DND-41 (cell line): ENCODE measurements around the gene NUPR2.
"Not testable (repeated sequence)": the region's sequence is repeated elsewhere in the genome, so short reads cannot be mapped to it uniquely, and the experiment has no call there.

Experiments used
- EZH2 ChIP-seq: IDR thresholded peaks from 3 replicates; pipeline ENCODE4 v1.6.1; 2012; ENCODE audit warnings: borderline replicate concordance, low read depth, mild to moderate bottlenecking, moderate library complexity, low read length, inconsistent platforms; ENCODE audit not compliant: severe bottlenecking
- TF ChIP-seq, protein P1 (sequence below): IDR thresholded peaks from 2 replicates; pipeline ENCODE4 v1.5.1; 2012; ENCODE audit warnings: borderline replicate concordance, low read length, moderate library complexity, mild to moderate bottlenecking; ENCODE audit not compliant: poor library complexity, severe bottlenecking; ENCODE audit errors: extremely low read depth

DNA sequence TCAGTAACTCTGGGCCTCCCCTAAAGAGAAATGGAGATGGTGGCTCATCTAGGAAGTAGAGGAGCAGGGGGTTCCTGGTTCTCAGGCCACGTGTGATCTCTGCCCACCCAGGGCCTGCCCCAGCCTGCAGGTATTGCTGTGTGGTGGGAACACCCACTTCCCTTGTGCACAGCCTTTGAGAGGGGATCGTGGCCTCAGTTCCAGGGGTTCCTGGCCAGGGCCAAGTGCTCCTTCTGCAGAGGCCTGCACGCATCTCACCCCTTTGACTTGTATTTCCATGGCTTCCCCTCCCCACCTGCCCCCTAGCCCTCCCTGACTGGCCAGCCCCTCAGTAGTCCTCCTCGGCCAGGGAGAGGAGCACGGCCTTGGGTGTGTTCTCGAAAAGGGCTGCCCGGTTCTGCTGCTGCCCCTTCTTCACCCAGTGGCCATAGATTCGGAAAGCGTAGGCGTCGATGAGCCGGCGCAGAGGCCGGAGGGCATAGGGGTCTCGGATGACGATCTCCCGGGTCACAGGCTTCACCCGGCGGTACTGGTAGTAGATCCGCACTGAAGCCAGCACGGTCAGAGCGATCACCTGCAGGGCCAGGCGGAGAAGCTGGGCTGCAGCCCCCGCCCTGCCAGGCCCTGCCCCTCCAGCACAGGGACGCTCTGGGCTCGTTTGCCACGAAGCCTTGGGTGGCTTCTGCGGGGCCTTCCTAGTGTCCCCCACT lies 35.3 kb downstream of the NUPR2 start:
- TF ChIP-seq, protein P1, sequence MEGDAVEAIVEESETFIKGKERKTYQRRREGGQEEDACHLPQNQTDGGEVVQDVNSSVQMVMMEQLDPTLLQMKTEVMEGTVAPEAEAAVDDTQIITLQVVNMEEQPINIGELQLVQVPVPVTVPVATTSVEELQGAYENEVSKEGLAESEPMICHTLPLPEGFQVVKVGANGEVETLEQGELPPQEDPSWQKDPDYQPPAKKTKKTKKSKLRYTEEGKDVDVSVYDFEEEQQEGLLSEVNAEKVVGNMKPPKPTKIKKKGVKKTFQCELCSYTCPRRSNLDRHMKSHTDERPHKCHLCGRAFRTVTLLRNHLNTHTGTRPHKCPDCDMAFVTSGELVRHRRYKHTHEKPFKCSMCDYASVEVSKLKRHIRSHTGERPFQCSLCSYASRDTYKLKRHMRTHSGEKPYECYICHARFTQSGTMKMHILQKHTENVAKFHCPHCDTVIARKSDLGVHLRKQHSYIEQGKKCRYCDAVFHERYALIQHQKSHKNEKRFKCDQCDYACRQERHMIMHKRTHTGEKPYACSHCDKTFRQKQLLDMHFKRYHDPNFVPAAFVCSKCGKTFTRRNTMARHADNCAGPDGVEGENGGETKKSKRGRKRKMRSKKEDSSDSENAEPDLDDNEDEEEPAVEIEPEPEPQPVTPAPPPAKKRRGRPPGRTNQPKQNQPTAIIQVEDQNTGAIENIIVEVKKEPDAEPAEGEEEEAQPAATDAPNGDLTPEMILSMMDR = not testable (repeated sequence)
- not testable (repeated sequence) for TF ChIP-seq EZH2
